Activated T-helper 17 cell treated with anti-CD3 and anti-CD28 coated beads, Interleukin-2, amount 50 U/mL, for 72 hours (primary cell): ENCODE results near the gene TRIO. TPM values are rescaled to one million over a fixed set of nuclear protein-coding genes. Genes with fewer than 3 reads are reported as not detected.

Experiments used
- ATAC-seq: fragments of 150-1000 bp; cut with Tn5 transposase; replicated peaks from 2 replicates; pipeline ENCODE4 v1.10.0; 2021; ENCODE audit warnings: mild to moderate bottlenecking, moderate library complexity
- H3K27ac Mint-ChIP-seq: one replicate; pipeline ENCODE4 v1.8.0; 2022; ENCODE audit warnings: mixed read lengths
- H3K27me3 Mint-ChIP-seq: one replicate; pipeline ENCODE4 v1.8.0; 2022; ENCODE audit warnings: mixed read lengths
- H3K36me3 Mint-ChIP-seq: one replicate; pipeline ENCODE4 v1.8.0; 2022; ENCODE audit warnings: low read depth, mild to moderate bottlenecking, mixed read lengths
- H3K4me1 Mint-ChIP-seq: one replicate; pipeline ENCODE4 v1.8.0; 2022; ENCODE audit warnings: mixed read lengths
- H3K4me3 Mint-ChIP-seq: one replicate; pipeline ENCODE4 v1.8.0; 2022; ENCODE audit warnings: mild to moderate bottlenecking, mixed read lengths
- H3K9me3 Mint-ChIP-seq: one replicate; pipeline ENCODE4 v1.8.0; 2022; ENCODE audit warnings: mixed read lengths
- total RNA-seq, 2 donors: library from RNA; stranded (reverse); gene quantifications; one replicate each; pipeline ENCODE4 v1.2.3, GENCODE V29; 2022

The TRIO gene
- total RNA-seq, 2 donors from 2014 or later = 13.6 to 21.5 TPM

GRCh38 chr5:14256756-14257393 lies 113.7 kb downstream of the TRIO start:
- no peak overlapping the region for H3K4me3 Mint-ChIP-seq
- no peak overlapping the region for H3K27ac Mint-ChIP-seq
- H3K9me3 Mint-ChIP-seq = peaks cover 6% of the 10 kb centered on the region
- no peaks in the 10 kb centered on the region for H3K36me3 Mint-ChIP-seq
- no peaks in the 10 kb centered on the region for H3K4me1 Mint-ChIP-seq
- no peak for ATAC-seq
- no peaks in the 10 kb centered on the region for H3K27me3 Mint-ChIP-seq

DNA sequence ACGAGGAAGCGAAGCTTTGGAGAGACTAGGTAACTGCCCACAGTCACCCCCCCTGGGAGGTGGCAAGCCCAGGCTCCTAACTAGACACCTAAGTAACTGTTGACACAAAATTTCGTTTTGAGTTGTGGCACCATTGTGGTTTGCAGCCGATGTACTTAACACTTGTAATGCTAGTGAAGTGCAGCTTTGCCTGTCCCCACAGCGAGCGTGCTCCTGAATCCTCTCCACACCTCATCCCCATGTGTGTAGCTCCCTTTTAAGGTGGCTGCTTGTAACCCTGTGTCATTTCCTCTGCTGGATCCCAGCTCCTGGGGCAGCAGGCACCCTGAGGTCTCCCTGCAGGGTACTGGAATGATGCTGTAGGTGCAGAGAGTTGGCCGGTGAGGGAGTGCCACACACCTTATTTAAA lies 114.9 kb downstream of the TRIO start:
- Mint-ChIP-seq H3K4me1 (no peaks in the 10 kb centered on the region), H3K27me3 (peaks cover 2% of the 10 kb centered on the region), H3K9me3 (peaks cover 6% of the 10 kb centered on the region), H3K36me3 (no peaks in the 10 kb centered on the region), H3K4me3 (no peak overlapping the region), H3K27ac (no peak overlapping the region)
- ATAC-seq = no peak

GRCh38 chr5:14258840-14259239 lies 115.7 kb downstream of the TRIO start:
- no peak for ATAC-seq
- Mint-ChIP-seq H3K4me1 (no peaks in the 10 kb centered on the region), H3K4me3 (no peak overlapping the region), H3K27me3 (peaks cover 9% of the 10 kb centered on the region), H3K27ac (no peak overlapping the region), H3K36me3 (no peaks in the 10 kb centered on the region), H3K9me3 (peaks cover 6% of the 10 kb centered on the region)

DNA sequence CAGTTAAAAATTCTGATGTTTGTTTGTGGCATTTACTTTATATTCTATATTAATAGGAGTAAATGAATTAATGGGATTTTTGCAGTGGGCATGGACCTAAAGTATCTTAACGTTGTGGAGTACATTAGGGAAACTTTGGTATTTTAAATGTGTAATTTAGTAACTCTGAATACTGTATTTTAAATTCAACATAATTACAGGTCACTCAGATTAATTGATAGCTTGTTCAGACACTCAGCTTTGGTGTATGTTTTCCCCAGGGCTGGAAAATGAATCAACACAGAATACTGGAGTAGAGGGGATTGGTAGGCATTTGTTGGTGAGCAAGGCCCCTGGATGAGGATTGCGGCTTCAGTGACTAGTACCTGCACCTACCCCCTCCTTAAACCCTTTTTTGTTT lies 117.5 kb downstream of the TRIO start:
- peaks cover 12% of the 10 kb centered on the region for H3K27me3 Mint-ChIP-seq
- H3K9me3 Mint-ChIP-seq = peaks cover 6% of the 10 kb centered on the region
- no peak for ATAC-seq
- no peaks in the 10 kb centered on the region for H3K36me3 Mint-ChIP-seq
- no peak overlapping the region for H3K4me3 Mint-ChIP-seq
- no peak overlapping the region for H3K27ac Mint-ChIP-seq
- H3K4me1 Mint-ChIP-seq = no peaks in the 10 kb centered on the region

DNA sequence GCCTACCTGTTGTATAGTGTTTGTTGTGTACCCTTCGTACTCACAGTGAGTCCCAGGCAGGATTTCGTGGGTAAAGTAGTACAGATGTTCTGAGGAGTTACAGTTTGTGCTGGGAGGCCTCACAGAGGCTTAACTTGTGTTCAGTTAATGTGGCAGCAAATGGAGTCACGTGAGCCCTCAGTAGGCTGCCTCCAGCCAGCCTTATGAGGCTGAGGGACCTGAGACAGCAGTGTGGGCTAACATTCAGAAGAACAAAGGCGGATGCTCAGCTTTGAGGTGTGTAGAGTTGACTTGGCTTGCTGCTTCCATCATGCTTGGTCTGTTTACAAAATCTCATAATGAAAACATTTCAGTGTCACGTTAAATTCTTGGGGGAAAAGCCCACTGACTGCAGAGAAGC lies 118.1 kb downstream of the TRIO start:
- H3K9me3 Mint-ChIP-seq = peaks cover under 1% of the 10 kb centered on the region
- H3K4me3 Mint-ChIP-seq = no peak overlapping the region
- H3K4me1 Mint-ChIP-seq = no peaks in the 10 kb centered on the region
- no peak overlapping the region for H3K27ac Mint-ChIP-seq
- no peak for ATAC-seq
- H3K27me3 Mint-ChIP-seq = peaks cover 13% of the 10 kb centered on the region
- H3K36me3 Mint-ChIP-seq = no peaks in the 10 kb centered on the region

GRCh38 chr5:14261856-14262611 lies 118.9 kb downstream of the TRIO start:
- Mint-ChIP-seq H3K27ac (no peak overlapping the region), H3K4me3 (no peak overlapping the region), H3K36me3 (no peaks in the 10 kb centered on the region), H3K9me3 (no peaks in the 10 kb centered on the region), H3K27me3 (peaks cover 14% of the 10 kb centered on the region), H3K4me1 (no peaks in the 10 kb centered on the region)
- no peak for ATAC-seq

DNA sequence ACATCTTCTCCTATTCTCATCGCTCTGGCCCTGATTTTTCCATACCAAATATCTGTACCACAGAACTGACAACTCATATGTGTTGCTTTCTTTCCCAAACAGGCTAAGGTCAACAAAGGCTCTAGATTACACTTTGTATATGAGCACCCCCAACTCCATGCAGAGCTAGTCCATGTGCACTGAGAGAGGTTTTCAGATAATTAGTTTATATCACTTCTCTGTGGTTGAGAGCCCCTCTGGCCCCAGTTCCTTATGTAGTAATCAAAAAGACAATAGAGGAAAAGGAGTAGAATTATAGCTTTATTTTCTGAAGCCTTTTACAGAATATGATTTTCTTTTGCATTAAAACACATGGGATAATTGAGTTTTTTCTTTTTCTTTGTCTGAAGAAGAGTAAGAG lies 120.0 kb downstream of the TRIO start:
- Mint-ChIP-seq H3K4me1 (no peaks in the 10 kb centered on the region), H3K9me3 (no peaks in the 10 kb centered on the region), H3K27ac (no peak overlapping the region), H3K36me3 (no peaks in the 10 kb centered on the region), H3K4me3 (no peak overlapping the region), H3K27me3 (peaks cover 18% of the 10 kb centered on the region)
- no peak for ATAC-seq

DNA sequence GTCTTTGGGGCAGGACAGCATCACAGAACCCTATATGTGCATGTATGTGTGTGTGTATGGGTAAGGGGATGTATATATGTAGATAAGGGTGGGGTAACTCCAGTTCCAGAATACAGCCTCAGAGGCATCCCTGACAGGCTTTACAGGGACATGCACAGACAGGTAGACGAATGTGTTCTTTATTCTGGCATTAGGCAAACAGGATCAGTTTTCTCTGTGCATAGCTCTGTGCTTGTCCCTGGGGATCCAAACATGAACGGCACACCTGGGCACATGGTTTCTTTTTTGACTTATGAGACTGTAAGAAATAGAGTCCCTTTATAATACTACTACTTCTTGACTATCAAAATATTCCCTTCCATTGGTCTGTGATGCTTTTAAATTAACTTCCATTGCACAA lies 120.6 kb downstream of the TRIO start:
- no peak for ATAC-seq
- H3K4me1 Mint-ChIP-seq = no peaks in the 10 kb centered on the region
- peaks cover 24% of the 10 kb centered on the region for H3K27me3 Mint-ChIP-seq
- no peaks in the 10 kb centered on the region for H3K36me3 Mint-ChIP-seq
- H3K4me3 Mint-ChIP-seq = no peak overlapping the region
- H3K27ac Mint-ChIP-seq = no peak overlapping the region
- H3K9me3 Mint-ChIP-seq = no peaks in the 10 kb centered on the region

- no peaks in the 10 kb centered on the region for H3K4me1 Mint-ChIP-seq
- peak overlapping the region; percentile 63 for H3K4me3 Mint-ChIP-seq
- no peaks in the 10 kb centered on the region for H3K9me3 Mint-ChIP-seq
- H3K27me3 Mint-ChIP-seq = peaks cover 27% of the 10 kb centered on the region
- peak; percentile 95 for ATAC-seq
- H3K36me3 Mint-ChIP-seq = no peaks in the 10 kb centered on the region
- no peak overlapping the region for H3K27ac Mint-ChIP-seq
These were observed 121.6 kb downstream of the TRIO start for GRCh38 chr5:14264605-14265316.

DNA sequence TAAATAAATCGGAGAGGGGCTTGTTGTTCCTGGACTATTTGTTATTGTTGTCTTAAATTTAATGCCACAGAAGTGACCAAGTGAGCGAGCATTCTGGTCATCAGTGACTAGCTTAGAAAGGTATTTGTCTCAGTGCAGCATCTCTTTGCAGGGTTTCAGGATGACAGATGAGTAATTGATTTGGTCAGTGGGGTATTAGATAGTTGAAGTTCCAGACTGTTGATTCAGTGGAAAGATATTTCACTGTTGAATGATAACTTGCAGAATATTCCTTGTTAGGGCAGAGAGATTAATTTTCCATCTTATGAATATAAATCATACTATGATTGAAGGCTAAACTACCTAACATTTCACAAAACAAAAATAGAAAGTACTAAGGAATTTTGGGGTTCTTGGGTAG lies 122.4 kb downstream of the TRIO start:
- peaks cover 27% of the 10 kb centered on the region for H3K27me3 Mint-ChIP-seq
- H3K9me3 Mint-ChIP-seq = no peaks in the 10 kb centered on the region
- no peaks in the 10 kb centered on the region for H3K4me1 Mint-ChIP-seq
- no peaks in the 10 kb centered on the region for H3K36me3 Mint-ChIP-seq
- ATAC-seq = no peak
- no peak overlapping the region for H3K27ac Mint-ChIP-seq
- no peak overlapping the region for H3K4me3 Mint-ChIP-seq

- H3K27me3 Mint-ChIP-seq = peaks cover 27% of the 10 kb centered on the region
- H3K4me3 Mint-ChIP-seq = no peak overlapping the region
- ATAC-seq = no peak
- no peaks in the 10 kb centered on the region for H3K9me3 Mint-ChIP-seq
- no peaks in the 10 kb centered on the region for H3K4me1 Mint-ChIP-seq
- H3K36me3 Mint-ChIP-seq = no peaks in the 10 kb centered on the region
- no peak overlapping the region for H3K27ac Mint-ChIP-seq
These were observed 123.0 kb downstream of the TRIO start for GRCh38 chr5:14266171-14266570.

- Mint-ChIP-seq H3K4me1 (no peaks in the 10 kb centered on the region), H3K9me3 (no peaks in the 10 kb centered on the region), H3K4me3 (no peak overlapping the region), H3K27ac (no peak overlapping the region), H3K36me3 (no peaks in the 10 kb centered on the region), H3K27me3 (peaks cover 27% of the 10 kb centered on the region)
- ATAC-seq = no peak
These were observed 123.5 kb downstream of the TRIO start for GRCh38 chr5:14266686-14267085.

DNA sequence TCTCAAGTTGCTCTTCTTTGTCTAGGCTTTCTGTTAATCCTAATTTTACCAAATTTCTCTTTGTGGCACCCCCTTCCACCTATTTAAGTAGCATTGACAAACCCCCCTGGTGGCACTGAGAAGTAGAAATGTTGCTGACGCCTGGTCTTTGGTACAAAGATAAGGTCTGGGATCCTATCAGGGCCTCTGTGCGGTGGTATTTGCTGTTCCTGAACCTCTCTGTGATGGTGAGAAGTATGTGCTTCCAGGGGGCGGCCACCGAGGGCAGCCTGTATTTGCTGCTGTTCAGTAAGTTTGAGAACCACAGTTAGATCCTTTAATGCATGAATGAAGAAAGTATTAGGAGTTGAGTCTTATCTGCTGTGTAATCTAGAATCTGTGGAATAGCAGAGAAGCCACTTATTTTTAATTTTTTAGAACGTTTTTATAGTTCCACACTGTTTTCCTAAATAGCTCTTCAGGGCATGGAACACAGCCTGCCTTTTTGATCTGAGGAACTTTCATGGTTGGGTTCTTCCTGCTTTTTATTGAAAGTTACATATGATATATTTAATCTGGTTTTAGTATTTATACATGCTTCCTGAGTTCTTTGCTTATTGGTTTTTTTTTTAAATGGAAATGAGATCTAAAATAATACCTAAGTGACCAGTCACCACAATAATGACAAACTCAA lies 124.2 kb downstream of the TRIO start:
- Mint-ChIP-seq H3K9me3 (no peaks in the 10 kb centered on the region), H3K36me3 (no peaks in the 10 kb centered on the region), H3K27ac (no peak overlapping the region), H3K4me3 (no peak overlapping the region), H3K27me3 (peaks cover 27% of the 10 kb centered on the region), H3K4me1 (no peaks in the 10 kb centered on the region)
- ATAC-seq = no peak

DNA sequence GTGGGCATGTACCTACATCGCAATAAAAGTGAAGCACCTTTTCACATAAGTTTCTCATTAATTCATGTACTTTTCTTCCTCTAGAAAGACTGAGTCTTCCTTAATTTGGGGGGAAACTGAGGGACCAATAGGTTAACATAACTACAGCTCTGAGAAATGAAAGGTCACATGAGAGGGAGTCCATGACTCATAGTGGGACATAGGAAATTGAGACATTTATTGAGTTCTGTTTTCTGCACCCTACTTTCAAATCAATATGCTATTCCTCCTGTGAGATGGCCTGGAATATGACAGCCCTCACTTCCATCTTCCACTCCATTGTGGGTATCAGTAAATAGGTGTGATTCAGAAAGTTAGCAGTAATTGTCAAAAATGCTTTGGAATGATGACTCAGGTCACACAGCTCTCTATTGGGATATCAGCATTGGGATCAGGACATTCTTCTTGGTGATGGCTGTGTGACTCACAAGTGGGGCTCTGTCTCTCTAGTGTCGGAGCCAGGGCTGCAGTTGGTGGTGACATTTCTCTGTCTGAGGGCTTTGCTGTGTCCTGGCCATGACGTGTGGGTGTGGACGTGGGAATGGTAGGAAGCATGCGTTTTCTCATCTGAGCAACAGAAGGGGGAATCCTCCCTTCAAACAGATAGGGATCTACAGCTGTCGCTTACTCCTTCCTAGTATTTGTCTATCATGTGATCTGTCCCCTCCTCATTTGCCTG lies 125.0 kb downstream of the TRIO start:
- no peaks in the 10 kb centered on the region for H3K9me3 Mint-ChIP-seq
- H3K27me3 Mint-ChIP-seq = peaks cover 24% of the 10 kb centered on the region
- no peaks in the 10 kb centered on the region for H3K4me1 Mint-ChIP-seq
- no peak for ATAC-seq
- no peaks in the 10 kb centered on the region for H3K36me3 Mint-ChIP-seq
- no peak overlapping the region for H3K4me3 Mint-ChIP-seq
- no peak overlapping the region for H3K27ac Mint-ChIP-seq
